SK-N-SH (cell line): ENCODE data around the gene ANKS1B. TPM values are rescaled to one million over a fixed set of nuclear protein-coding genes. Genes with fewer than 3 reads are reported as not detected.

ENCODE experiments used
- CTCF ChIA-PET: fragments of 300-600, 350-600 bp; formaldehyde crosslinking; extraction: SDS; loops from one replicate; lab custom pipeline; 2021; lab: Yijun Ruan, JAX
- POLR2A ChIA-PET: fragments of 350-600 bp; sonication (Branson Sonifier 250); formaldehyde crosslinking; extraction: SDS; loops from one replicate; lab custom pipeline; 2020; ENCODE audit warnings: antibody characterized with exemption, inconsistent platforms; lab: Yijun Ruan, JAX
- DNase-seq: peaks from one replicate; pipeline ENCODE4 v3.0.0; 2012
- H2AFZ ChIP-seq: fragments of 200-600 bp; sonication (generic); 2 replicates; pipeline ENCODE4 v1.8.1; 2016; ENCODE audit warnings: antibody characterized with exemption, mild to moderate bottlenecking, low read depth
- H3F3A ChIP-seq: fragments of 200-600 bp; sonication (generic); replicated peaks from 2 replicates; pipeline ENCODE3; 2016; ENCODE audit warnings: antibody characterized with exemption, mild to moderate bottlenecking; ENCODE audit not compliant: insufficient read depth
- H3K27ac ChIP-seq, 2 experiments: fragments of 200-500 bp in 1 of 2; fragments of 200-600 bp in 1 of 2; sonication (Bioruptor generic) in 1 of 2; sonication (generic), shearing (Covaris generic) in 1 of 2; 2 replicates each; pipeline versions ENCODE4 v1.5.1 to v1.6.1; 2014 to 2016; ENCODE audit warnings: low read depth in 2 of 2, inconsistent platforms in 1 of 2, low read length in 1 of 2, mild to moderate bottlenecking in 1 of 2, mixed read lengths in 1 of 2
- H3K27me3 ChIP-seq: fragments of 200-600 bp; sonication (generic), shearing (Covaris generic); 2 replicates; pipeline ENCODE4 v1.6.1; 2016; ENCODE audit warnings: mixed run types; ENCODE audit not compliant: insufficient read depth
- H3K36me3 ChIP-seq, 2 experiments: fragments of 200-500 bp in 1 of 2; fragments of 200-600 bp in 1 of 2; sonication (Bioruptor generic) in 1 of 2; sonication (generic) in 1 of 2; replicated peaks in 1 of 2; 2 replicates each; pipeline versions ENCODE3 to v1.5.1; 2014 to 2016; ENCODE audit warnings: low read length in 1 of 2, mild to moderate bottlenecking in 1 of 2; ENCODE audit not compliant: insufficient read depth in 2 of 2, control insufficient read depth in 1 of 2
- H3K4me1 ChIP-seq, 2 experiments: fragments of 200-500 bp in 1 of 2; fragments of 200-600 bp in 1 of 2; sonication (Bioruptor generic) in 1 of 2; sonication (generic), shearing (Covaris generic) in 1 of 2; 2 replicates each; pipeline versions ENCODE4 v1.5.1 to v1.6.1; 2014 to 2016; ENCODE audit warnings: low read depth in 1 of 2, low read length in 1 of 2, mixed run types in 1 of 2; ENCODE audit not compliant: insufficient read depth in 2 of 2, control insufficient read depth in 1 of 2
- H3K4me2 ChIP-seq: fragments of 200-600 bp; sonication (generic), shearing (Covaris generic); 2 replicates; pipeline ENCODE4 v1.6.1; 2017; ENCODE audit warnings: mixed run types
- H3K4me3 ChIP-seq, 2 experiments: fragments of 200-500 bp in 1 of 2; fragments of 200-600 bp in 1 of 2; sonication (Bioruptor generic) in 1 of 2; sonication (generic), shearing (Covaris generic) in 1 of 2; 2 replicates each; pipeline versions ENCODE4 v1.5.1 to v1.8.1; 2014 to 2016; ENCODE audit warnings: low read depth in 2 of 2, inconsistent platforms in 1 of 2, low read length in 1 of 2, mild to moderate bottlenecking in 1 of 2, mixed read lengths in 1 of 2, moderate library complexity in 1 of 2
- H3K79me2 ChIP-seq: fragments of 200-600 bp; sonication (generic); 2 replicates; pipeline ENCODE4 v1.8.1; 2017; ENCODE audit warnings: mild to moderate bottlenecking; ENCODE audit not compliant: insufficient read depth
- H3K9ac ChIP-seq: fragments of 200-600 bp; sonication (generic); 2 replicates; pipeline ENCODE4 v1.6.1; 2017; ENCODE audit warnings: mixed run types
- H3K9me2 ChIP-seq: fragments of 200-600 bp; sonication (generic); 2 replicates; pipeline ENCODE4 v1.6.1; 2017; ENCODE audit warnings: mixed run types
- H3K9me3 ChIP-seq: fragments of 200-600 bp; sonication (generic); 2 replicates; pipeline ENCODE4 v1.6.1; 2017; ENCODE audit warnings: mixed run types, mild to moderate bottlenecking, moderate library complexity
- H4K20me1 ChIP-seq: fragments of 200-600 bp; sonication (generic); 2 replicates; pipeline ENCODE4 v1.6.1; 2017; ENCODE audit warnings: mild to moderate bottlenecking, mixed run types; ENCODE audit not compliant: insufficient read depth
- ELF1 ChIP-seq: IDR thresholded peaks from 2 replicates; pipeline ENCODE4 v1.4.0; 2012
- EP300 ChIP-seq, 2 experiments: IDR thresholded peaks; 2 replicates each; pipeline versions ENCODE4 v1.4.0 to v1.6.1; 2012; ENCODE audit warnings: borderline replicate concordance in 1 of 2, low read depth in 1 of 2, low read length in 1 of 2
- FOSL2 ChIP-seq: IDR thresholded peaks from 2 replicates; pipeline ENCODE4 v1.4.0; 2012; ENCODE audit warnings: low read depth, mild to moderate bottlenecking, moderate library complexity, borderline replicate concordance
- FOXJ3 ChIP-seq: sonication (generic); formaldehyde crosslinking; IDR thresholded peaks from 2 replicates; pipeline ENCODE4 v1.5.1; 2020; ENCODE audit warnings: mild to moderate bottlenecking, missing genetic modification reagents
- FOXM1 ChIP-seq: IDR thresholded peaks from 2 replicates; pipeline ENCODE4 v1.4.0; 2012; ENCODE audit warnings: low read depth, mild to moderate bottlenecking
- MEF2A ChIP-seq: IDR thresholded peaks from 2 replicates; pipeline ENCODE4 v1.4.0; 2012; ENCODE audit warnings: low read depth, borderline replicate concordance
- NFIC ChIP-seq: IDR thresholded peaks from 2 replicates; pipeline ENCODE4 v1.4.0; 2012; ENCODE audit warnings: borderline replicate concordance
- POLR2AphosphoS5 ChIP-seq: IDR thresholded peaks from 2 replicates; pipeline ENCODE4 v1.6.1; 2012; ENCODE audit warnings: low read depth, low read length
- RCOR1 ChIP-seq: fragments of 150-350 bp; IDR thresholded peaks from 2 replicates; pipeline ENCODE4 v1.6.1; 2017; ENCODE audit warnings: antibody characterized with exemption, low read length
- RFX5 ChIP-seq: IDR thresholded peaks from 2 replicates; pipeline ENCODE4 v1.6.1; 2012; ENCODE audit warnings: mild to moderate bottlenecking, improper control_type of control experiment, low read length
- RXRA ChIP-seq: IDR thresholded peaks from 2 replicates; pipeline ENCODE4 v1.4.0; 2012; ENCODE audit warnings: low read depth, mild to moderate bottlenecking, borderline replicate concordance
- SIN3A ChIP-seq: IDR thresholded peaks from 2 replicates; pipeline ENCODE4 v1.6.1; 2012; ENCODE audit warnings: low read depth, mild to moderate bottlenecking, low read length, moderate library complexity, borderline replicate concordance
- TCF12 ChIP-seq: IDR thresholded peaks from 2 replicates; pipeline ENCODE4 v1.4.0; 2012
- YY1 ChIP-seq: IDR thresholded peaks from 2 replicates; pipeline ENCODE4 v1.4.0; 2012; ENCODE audit warnings: low read depth, mild to moderate bottlenecking
- whole genome bisulfite sequencing: methylation state at CpG from one replicate; pipeline ENCODE4 v1.1.6; 2017; ENCODE audit warnings: low lambda C conversion rate; 5-methylcytosine and 5-hydroxymethylcytosine counted together
- polyA plus RNA-seq, 3 experiments: library from polyadenylated mRNA; depleted of rRNA; stranded (reverse); fragments of >200 nt; gene quantifications; 2 replicates each; pipeline ENCODE4 v1.2.3, GENCODE V29; 2012
- TF ChIP-seq, protein P1 (sequence below): IDR thresholded peaks from 2 replicates; pipeline ENCODE4; 2012
- TF ChIP-seq, protein P2 (sequence below): fragments of 150-350 bp; IDR thresholded peaks from 2 replicates; pipeline ENCODE4 v1.6.1; 2016; ENCODE audit warnings: mild to moderate bottlenecking, low read depth, low read length
- TF ChIP-seq, protein P3 (sequence below): IDR thresholded peaks from 2 replicates; pipeline ENCODE4 v1.4.0; 2012; ENCODE audit warnings: low read depth, borderline replicate concordance
- TF ChIP-seq, protein P4 (sequence below): IDR thresholded peaks from 2 replicates; pipeline ENCODE4 v1.4.0; 2012; ENCODE audit warnings: low read depth, borderline replicate concordance
- TF ChIP-seq, protein P5 (sequence below): fragments of 200-600 bp; sonication (generic); IDR thresholded peaks from 2 replicates; pipeline ENCODE4 v1.6.1; 2017; ENCODE audit warnings: antibody characterized with exemption, mild to moderate bottlenecking, moderate library complexity
- TF ChIP-seq, protein P6 (sequence below): fragments of 150-350 bp; IDR thresholded peaks from 2 replicates; pipeline ENCODE4 v1.6.1; 2017; ENCODE audit warnings: antibody characterized with exemption, low read length, low read depth, borderline replicate concordance

The ANKS1B gene
- polyA plus RNA-seq, 1 of the 3 experiments (the other 2 are of a cell fraction): 1.8 TPM

DNA sequence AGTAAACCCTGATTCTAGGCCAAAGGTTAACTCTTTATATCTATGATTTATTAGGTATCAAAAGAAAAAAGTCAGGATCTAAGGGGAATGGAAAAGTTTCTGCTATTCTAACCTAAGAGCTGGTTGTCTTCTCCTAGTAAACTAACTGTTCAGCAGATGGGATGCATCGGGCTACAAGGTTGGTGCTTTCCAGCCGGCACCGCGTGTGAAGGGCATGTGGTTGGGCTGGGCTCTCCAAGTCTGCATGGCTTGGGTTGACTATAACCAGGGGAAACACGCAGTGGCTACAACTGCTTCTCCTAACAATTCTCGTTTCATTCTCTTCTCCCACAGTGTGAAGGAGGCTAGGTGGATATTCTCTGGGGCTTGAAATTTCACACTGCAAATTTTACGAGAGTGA is 985.2 kb downstream of the ANKS1B start:
- no peak for DNase-seq
- H3K36me3 ChIP-seq: no peaks in the 10 kb centered on the region
- H4K20me1 ChIP-seq: no peaks in the 10 kb centered on the region
- H3K4me1 ChIP-seq: no peaks in the 10 kb centered on the region; a peak in 1 of 4 replicates
- H3K27ac ChIP-seq: no peak overlapping the region
- no peak overlapping the region for H3K4me3 ChIP-seq
- H3K9ac ChIP-seq: no peak overlapping the region
- whole genome bisulfite sequencing: 73% methylated on average over 7 of the region's 7 CpGs
- H3K79me2 ChIP-seq: no peaks in the 10 kb centered on the region
- POLR2A ChIA-PET: no interaction called here
- no peak overlapping the region for H3K4me2 ChIP-seq
- no peaks in the 10 kb centered on the region for H3K9me2 ChIP-seq
- CTCF ChIA-PET: interaction anchor here (0.8 to 5.0 kb wide), 23 partner anchors 10 to 484 kb away, joined by 3 to 54 read pairs (median 6); partner anchors contain the start of gene TMPO
- TF ChIP-seq FOSL2 (no peak), FOXM1 (no peak), TCF12 (no peak), FOXJ3 (CRISPR knock-in tag) (no peak), NFIC (no peak), RXRA (no peak), EP300 (IDR thresholded peaks at IDR 0.05; ENCODE audit: borderline replicate concordance in 1 of 2, low read depth in 1 of 2, low read length in 1 of 2) (no peak), ELF1 (no peak), RFX5 (no peak), MEF2A (no peak), SIN3A (no peak), POLR2AphosphoS5 (no peak), RCOR1 (no peak), YY1 (no peak)
- TF ChIP-seq, protein P1, sequence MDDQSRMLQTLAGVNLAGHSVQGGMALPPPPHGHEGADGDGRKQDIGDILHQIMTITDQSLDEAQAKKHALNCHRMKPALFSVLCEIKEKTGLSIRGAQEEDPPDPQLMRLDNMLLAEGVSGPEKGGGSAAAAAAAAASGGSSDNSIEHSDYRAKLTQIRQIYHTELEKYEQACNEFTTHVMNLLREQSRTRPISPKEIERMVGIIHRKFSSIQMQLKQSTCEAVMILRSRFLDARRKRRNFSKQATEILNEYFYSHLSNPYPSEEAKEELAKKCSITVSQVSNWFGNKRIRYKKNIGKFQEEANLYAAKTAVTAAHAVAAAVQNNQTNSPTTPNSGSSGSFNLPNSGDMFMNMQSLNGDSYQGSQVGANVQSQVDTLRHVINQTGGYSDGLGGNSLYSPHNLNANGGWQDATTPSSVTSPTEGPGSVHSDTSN: no peak
- TF ChIP-seq, protein P2, sequence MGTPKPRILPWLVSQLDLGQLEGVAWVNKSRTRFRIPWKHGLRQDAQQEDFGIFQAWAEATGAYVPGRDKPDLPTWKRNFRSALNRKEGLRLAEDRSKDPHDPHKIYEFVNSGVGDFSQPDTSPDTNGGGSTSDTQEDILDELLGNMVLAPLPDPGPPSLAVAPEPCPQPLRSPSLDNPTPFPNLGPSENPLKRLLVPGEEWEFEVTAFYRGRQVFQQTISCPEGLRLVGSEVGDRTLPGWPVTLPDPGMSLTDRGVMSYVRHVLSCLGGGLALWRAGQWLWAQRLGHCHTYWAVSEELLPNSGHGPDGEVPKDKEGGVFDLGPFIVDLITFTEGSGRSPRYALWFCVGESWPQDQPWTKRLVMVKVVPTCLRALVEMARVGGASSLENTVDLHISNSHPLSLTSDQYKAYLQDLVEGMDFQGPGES: no peak
- TF ChIP-seq, protein P3, sequence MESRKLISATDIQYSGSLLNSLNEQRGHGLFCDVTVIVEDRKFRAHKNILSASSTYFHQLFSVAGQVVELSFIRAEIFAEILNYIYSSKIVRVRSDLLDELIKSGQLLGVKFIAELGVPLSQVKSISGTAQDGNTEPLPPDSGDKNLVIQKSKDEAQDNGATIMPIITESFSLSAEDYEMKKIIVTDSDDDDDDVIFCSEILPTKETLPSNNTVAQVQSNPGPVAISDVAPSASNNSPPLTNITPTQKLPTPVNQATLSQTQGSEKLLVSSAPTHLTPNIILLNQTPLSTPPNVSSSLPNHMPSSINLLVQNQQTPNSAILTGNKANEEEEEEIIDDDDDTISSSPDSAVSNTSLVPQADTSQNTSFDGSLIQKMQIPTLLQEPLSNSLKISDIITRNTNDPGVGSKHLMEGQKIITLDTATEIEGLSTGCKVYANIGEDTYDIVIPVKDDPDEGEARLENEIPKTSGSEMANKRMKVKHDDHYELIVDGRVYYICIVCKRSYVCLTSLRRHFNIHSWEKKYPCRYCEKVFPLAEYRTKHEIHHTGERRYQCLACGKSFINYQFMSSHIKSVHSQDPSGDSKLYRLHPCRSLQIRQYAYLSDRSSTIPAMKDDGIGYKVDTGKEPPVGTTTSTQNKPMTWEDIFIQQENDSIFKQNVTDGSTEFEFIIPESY: no peak
- TF ChIP-seq, protein P4, sequence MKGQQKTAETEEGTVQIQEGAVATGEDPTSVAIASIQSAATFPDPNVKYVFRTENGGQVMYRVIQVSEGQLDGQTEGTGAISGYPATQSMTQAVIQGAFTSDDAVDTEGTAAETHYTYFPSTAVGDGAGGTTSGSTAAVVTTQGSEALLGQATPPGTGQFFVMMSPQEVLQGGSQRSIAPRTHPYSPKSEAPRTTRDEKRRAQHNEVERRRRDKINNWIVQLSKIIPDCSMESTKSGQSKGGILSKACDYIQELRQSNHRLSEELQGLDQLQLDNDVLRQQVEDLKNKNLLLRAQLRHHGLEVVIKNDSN: no peak
- TF ChIP-seq, protein P5, sequence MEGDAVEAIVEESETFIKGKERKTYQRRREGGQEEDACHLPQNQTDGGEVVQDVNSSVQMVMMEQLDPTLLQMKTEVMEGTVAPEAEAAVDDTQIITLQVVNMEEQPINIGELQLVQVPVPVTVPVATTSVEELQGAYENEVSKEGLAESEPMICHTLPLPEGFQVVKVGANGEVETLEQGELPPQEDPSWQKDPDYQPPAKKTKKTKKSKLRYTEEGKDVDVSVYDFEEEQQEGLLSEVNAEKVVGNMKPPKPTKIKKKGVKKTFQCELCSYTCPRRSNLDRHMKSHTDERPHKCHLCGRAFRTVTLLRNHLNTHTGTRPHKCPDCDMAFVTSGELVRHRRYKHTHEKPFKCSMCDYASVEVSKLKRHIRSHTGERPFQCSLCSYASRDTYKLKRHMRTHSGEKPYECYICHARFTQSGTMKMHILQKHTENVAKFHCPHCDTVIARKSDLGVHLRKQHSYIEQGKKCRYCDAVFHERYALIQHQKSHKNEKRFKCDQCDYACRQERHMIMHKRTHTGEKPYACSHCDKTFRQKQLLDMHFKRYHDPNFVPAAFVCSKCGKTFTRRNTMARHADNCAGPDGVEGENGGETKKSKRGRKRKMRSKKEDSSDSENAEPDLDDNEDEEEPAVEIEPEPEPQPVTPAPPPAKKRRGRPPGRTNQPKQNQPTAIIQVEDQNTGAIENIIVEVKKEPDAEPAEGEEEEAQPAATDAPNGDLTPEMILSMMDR: no peak
- TF ChIP-seq, protein P6, sequence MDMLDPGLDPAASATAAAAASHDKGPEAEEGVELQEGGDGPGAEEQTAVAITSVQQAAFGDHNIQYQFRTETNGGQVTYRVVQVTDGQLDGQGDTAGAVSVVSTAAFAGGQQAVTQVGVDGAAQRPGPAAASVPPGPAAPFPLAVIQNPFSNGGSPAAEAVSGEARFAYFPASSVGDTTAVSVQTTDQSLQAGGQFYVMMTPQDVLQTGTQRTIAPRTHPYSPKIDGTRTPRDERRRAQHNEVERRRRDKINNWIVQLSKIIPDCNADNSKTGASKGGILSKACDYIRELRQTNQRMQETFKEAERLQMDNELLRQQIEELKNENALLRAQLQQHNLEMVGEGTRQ: no peak
- no peaks in the 10 kb centered on the region for H3K27me3 ChIP-seq
- no peaks in the 10 kb centered on the region for H3K9me3 ChIP-seq
- H3F3A ChIP-seq: no peaks in the 10 kb centered on the region
- no peak overlapping the region for H2AFZ ChIP-seq
